HFF-Myc (cell line): Measurements from ENCODE around the gene TPO.

Source experiments
- DNase-seq: peaks from one replicate; pipeline ENCODE4 v3.0.0-alpha.2; 2011; ENCODE audit warnings: low read depth; ENCODE audit errors: extremely low read depth
- H3K4me3 ChIP-seq: replicated peaks from 2 replicates; pipeline ENCODE4 v1.5.1; 2011; ENCODE audit warnings: low read depth, mild to moderate bottlenecking, control low read depth, low read length
- TF ChIP-seq, protein P1 (sequence below): IDR thresholded peaks from 2 replicates; pipeline ENCODE4 v1.5.1; 2012; ENCODE audit warnings: mild to moderate bottlenecking, low read depth, low read length, control low read depth; ENCODE audit errors: missing control alignments

TPO gene

DNA sequence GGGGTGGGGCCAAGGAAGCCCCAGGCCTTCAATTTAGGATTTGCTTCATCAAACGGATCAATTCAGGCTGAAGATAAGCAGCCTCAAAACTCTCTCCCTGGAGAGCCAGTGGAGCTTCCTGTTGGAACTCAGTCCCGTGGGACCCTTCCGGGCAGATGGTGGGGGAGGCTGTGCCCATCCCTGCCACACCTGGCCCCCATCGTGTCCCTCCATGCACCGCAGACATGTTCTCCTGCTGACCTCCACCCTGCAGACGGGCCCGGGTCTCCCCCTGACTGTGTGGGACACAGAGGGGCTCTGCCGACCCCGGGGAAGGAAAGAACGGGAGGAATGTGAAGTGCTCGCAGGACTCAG, 144.2 kb downstream of the TPO start:
- no peak for DNase-seq
- TF ChIP-seq, protein P1, sequence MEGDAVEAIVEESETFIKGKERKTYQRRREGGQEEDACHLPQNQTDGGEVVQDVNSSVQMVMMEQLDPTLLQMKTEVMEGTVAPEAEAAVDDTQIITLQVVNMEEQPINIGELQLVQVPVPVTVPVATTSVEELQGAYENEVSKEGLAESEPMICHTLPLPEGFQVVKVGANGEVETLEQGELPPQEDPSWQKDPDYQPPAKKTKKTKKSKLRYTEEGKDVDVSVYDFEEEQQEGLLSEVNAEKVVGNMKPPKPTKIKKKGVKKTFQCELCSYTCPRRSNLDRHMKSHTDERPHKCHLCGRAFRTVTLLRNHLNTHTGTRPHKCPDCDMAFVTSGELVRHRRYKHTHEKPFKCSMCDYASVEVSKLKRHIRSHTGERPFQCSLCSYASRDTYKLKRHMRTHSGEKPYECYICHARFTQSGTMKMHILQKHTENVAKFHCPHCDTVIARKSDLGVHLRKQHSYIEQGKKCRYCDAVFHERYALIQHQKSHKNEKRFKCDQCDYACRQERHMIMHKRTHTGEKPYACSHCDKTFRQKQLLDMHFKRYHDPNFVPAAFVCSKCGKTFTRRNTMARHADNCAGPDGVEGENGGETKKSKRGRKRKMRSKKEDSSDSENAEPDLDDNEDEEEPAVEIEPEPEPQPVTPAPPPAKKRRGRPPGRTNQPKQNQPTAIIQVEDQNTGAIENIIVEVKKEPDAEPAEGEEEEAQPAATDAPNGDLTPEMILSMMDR = no peak
- no peak overlapping the region for H3K4me3 ChIP-seq

DNA sequence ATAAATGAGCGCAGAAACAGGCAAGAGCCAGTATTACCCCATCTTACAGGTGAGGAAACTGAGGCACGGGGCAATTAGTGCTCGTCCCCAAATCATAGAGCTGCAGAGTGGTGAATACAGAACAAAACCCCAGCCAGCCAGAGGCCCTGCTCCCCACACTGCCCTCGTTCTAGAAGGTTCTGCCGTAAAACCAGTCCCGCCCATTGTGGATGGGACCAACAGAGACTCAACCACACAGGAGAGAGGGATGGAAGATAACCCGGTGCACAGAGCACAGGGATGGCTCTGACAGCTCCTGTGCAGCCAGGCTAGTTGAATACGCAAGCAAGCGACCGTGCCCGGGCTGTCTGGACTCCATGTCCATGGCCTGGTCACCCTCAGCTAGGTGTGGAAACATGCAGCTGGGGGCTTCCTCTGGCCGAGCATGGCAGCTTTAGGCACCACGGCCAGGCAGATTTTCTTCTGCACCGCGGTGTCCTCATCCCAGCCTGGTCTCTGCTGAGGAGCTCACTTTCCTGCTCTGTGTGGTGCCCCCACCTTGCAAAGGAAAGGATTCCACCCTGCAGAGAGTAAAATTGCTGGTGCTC, 146.4 kb downstream of the TPO start:
- DNase-seq = no peak
- TF ChIP-seq, protein P1 = no peak

DNA sequence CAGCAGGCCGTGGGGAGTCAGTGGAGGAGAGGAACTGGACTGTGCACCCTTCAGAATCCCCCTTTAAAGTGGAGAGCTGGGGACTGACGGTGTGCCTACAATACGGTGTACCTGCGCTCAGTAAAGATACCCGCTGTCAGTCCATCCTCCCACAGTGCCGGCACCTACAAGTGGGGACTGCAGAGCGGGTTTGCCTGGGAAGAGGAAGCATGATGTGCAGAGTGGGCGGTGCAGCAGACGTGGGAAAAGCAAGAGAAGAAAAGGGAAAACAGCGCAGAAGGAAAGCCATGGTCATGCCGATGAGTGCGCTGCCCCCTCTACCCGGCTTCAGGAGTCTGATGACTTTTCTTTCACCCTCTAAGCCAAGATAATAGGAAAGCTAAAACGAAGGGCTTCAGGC, 148.0 kb downstream of the TPO start:
- DNase-seq = no peak
- TF ChIP-seq, protein P1 = no peak
- H3K4me3 ChIP-seq = no peak overlapping the region

More for the DNA sequence above, 146.4 kb downstream of the TPO start:
- H3K4me3 ChIP-seq = no peak overlapping the region

DNA sequence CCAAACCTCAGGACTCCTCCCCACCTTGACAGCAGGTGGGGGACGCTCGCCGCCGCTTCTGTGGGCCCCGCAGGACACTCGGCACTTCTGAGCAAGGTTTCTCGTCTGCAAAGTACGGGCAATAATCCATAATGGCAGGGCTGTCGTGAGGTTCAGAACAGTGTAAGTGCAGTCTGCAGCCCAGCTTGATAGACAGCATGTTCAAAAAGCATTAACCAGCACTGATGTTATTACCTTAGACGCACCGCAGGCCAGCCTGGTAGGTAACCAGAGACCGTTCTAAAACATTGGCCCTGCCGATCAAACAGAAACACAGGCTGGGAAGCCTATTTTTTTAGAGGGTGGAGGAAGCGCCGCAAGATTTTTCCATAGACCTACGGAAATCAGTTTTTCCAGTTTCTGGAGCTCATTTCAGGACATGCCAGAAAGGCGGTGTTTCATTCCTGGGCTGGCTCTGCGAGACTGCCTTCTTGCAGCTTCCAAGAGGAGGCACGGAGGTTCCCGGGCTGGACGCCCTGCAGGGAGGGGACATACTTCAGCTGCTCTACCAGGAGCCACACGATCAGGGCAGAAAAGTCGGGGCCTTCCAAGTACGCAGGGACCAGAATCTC, 148.7 kb downstream of the TPO start:
- TF ChIP-seq, protein P1 = no peak
- no peak overlapping the region for H3K4me3 ChIP-seq
- DNase-seq = no peak

DNA sequence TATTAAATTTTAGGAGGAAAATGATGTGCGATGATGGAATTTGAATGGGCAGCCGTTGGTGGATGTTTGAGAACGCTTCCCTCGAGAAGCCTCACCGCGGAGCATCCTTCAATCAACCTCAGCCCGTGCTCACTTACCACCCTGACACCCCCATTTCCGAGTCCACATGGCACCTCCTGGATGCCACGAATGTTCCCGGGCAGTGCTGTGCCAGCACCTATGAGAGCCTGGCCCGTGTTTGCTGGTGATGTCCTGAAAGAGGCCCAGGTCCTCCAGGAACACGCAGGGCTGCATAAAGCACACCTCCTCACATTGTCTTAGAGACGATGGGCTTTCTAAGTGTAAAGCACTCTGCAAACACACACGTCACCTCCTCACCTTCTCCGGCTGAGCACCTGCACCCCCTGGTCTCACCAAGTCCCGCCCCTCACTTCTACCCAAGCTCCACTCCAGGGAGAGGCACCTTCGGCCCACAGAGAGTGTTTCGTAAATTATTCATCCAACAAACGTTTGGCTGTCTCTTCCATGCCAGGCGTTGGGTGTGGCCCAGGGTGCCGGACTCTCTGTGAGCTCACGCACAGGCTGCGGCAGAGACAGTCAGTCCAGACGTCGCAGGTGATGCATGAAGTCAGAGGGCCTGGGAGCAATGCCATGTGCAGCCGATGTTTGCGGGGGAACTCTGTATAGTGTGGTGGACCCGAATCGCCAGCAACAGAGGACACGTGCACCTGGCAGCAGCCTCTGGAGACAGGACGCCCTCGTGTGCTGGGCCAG, 150.0 kb downstream of the TPO start:
- H3K4me3 ChIP-seq = no peak overlapping the region
- no peak for DNase-seq
- TF ChIP-seq, protein P1 = no peak

DNA sequence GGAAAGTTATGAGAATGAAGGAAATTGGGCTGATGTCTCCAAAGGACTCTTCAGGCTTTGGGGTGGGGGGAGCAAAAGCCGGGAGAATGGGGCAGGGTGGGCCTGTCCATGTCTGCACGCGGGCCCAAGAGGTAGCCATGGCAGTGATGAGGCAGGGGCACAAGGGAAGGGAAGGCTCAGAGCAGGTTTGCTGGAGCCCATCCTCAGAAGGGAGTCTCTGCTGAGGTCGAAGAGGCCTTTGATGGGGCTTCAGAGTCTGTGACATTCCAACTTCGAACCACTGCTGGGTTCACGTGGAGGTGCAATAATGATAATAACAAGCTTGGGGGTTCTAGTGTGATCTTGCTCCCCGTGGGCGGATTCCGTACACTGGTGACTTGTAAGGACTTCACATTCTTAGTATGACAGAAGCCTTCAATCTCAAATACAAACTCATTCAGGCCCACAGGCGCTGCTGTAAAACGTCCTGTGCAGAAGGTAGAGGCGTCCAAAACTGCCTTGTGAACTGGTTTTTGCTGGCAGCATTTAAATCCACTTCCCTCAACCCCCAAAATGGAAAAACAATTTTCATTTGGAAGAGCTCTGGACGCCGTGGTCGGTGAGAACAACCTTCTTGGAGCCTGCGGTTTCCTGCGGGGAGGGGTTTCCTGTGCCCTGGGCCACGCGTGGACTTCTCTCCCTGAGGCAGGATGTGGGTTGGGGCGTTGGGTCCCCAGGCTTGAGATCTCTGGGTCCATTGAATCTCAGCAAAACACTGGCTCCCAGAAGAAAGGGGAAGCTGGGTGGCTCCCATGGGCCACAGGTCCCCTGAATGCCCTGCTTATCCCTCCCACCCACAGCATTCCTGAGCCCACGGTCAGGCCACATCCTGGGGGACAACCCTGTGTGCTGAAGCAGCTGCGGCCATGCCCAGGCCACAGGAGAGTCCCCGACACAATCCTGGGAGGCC, 151.0 kb downstream of the TPO start:
- TF ChIP-seq, protein P1 = no peak
- H3K4me3 ChIP-seq = no peak overlapping the region
- no peak for DNase-seq
